Psoas muscle (tissue), 8 donors: ENCODE measurements around the gene FAM162B. TPM values are rescaled to one million over a fixed set of nuclear protein-coding genes. Genes with fewer than 3 reads are reported as not detected.
"Not testable (repeated sequence)": the region's sequence is repeated elsewhere in the genome, so short reads cannot be mapped to it uniquely, and the experiment has no call there.

ENCODE experiments used
- ATAC-seq, 4 donors: fragments of 200-7000 bp; cut with Tn5 transposase; one replicate each; pipeline ENCODE4 v1.9.1; 2020; ENCODE audit warnings: moderate library complexity in 3 of 4, mild to moderate bottlenecking in 2 of 4
- DNase-seq, 2 donors: peaks; one replicate each; pipeline ENCODE4 v3.0.0-alpha.2; 2020
- H3K27ac ChIP-seq: fragments of 200-600 bp; one replicate; pipeline ENCODE4 v1.8.0; 2022
- H3K27me3 ChIP-seq, 3 donors: fragments of 200-600 bp in 1 of 3; one replicate each; pipeline versions ENCODE4 v1.6.1 to v1.8.0; 2013 to 2022; ENCODE audit warnings: low read length in 2 of 3, mild to moderate bottlenecking in 2 of 3, moderate library complexity in 1 of 3; ENCODE audit not compliant: insufficient read depth in 3 of 3
- H3K36me3 ChIP-seq, 2 donors: fragments of 200-600 bp in 1 of 2; one replicate each; pipeline versions ENCODE4 v1.6.1 to v1.8.0; 2013 to 2022; ENCODE audit warnings: low read depth in 1 of 2, mild to moderate bottlenecking in 1 of 2, moderate library complexity in 1 of 2; ENCODE audit not compliant: insufficient read depth in 1 of 2
- H3K4me1 ChIP-seq: fragments of 200-600 bp; one replicate; pipeline ENCODE4 v1.8.0; 2022
- H3K4me3 ChIP-seq: fragments of 200-600 bp; one replicate; pipeline ENCODE4 v1.8.0; 2022; ENCODE audit warnings: mild to moderate bottlenecking
- H3K9me3 ChIP-seq: fragments of 200-600 bp; one replicate; pipeline ENCODE4 v1.8.0; 2022
- WGBS, 3 donors: extraction: QIAGEN DNeasy Blood & Tissue Kit; methylation state at CpG; one replicate each; pipeline versions ENCODE4 v1.1.6 to v1.1.7; 2013; 5-methylcytosine and 5-hydroxymethylcytosine counted together
- intact Hi-C, 2 donors: fragments of 100-400 bp; cut with DNase I; formaldehyde crosslinking; loops; one replicate each; pipeline versions ENCODE4 v1.11.0 to v1.14.2; 2022
- polyA plus RNA-seq, 3 donors: library from polyadenylated mRNA; stranded (reverse); fragments of 200-250 nt; gene quantifications; one replicate each; pipeline ENCODE4 v1.2.3, GENCODE V29; 2013
- total RNA-seq, 4 donors: library from RNA; stranded (reverse); fragmentation: NEBNext Ultra II Directional in 2 of 4; extraction: Animal tissue kit (Norgen Biotek cat#: 25700) in 2 of 4; gene quantifications; one replicate each; pipeline versions ENCODE4 v1.2.1 to v1.2.4, GENCODE V29; 2021 to 2023
- TF ChIP-seq, protein P1 (sequence below): fragments of 200-600 bp; IDR thresholded peaks from one replicate; pipeline ENCODE4 v1.8.0; 2022; ENCODE audit warnings: antibody characterized with exemption
- donor health status: healthy with polysubstance abuse.
- donor health status: DM: no; HTN: no; CAD: no; lungs with moderate emphysema.
- donor health status: Bipolar disorder and iron deficiency.
- donor health status: healthy.
- donor health status: DM: yes; HTN: yes; CAD: no.
- donor health status: DM: no; HTN: no; CAD: no.
- donor health status: DM: no; HTN: no; CAD: no.
- donor health status: DM: yes; HTN: yes; CAD: no.

Gene FAM162B
- total and polyA plus RNA-seq, 7 donors = 1.8 to 7.7 (median 2.8) TPM

DNA sequence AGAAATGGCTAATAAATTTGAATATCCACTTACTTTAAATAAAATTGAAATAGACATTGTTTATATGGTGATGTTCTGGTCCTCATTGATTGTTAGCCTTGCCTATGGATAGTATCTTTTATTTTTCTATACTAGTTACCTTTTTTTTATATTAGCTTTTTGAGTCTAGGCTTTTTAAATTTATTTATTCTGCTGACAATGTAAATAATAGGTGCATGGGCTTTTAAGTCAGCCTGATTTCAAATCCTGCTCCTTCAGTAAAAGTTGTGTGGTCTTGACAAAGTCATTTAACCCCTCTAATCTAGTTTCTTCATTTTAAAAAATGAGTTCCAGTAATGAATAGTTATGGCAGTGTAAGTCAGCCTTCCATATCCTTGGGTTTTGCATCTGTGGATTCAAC is 38.6 kb downstream of the FAM162B start:
- H3K36me3 ChIP-seq = peaks cover 0 to 90% of the 10 kb centered on the region in 2 donors
- H3K27ac ChIP-seq = no peak overlapping the region
- H3K4me1 ChIP-seq = no peaks in the 10 kb centered on the region
- intact Hi-C loops = no loop called here
- DNase-seq (no peak), ATAC-seq (no peak)
- TF ChIP-seq, protein P1, sequence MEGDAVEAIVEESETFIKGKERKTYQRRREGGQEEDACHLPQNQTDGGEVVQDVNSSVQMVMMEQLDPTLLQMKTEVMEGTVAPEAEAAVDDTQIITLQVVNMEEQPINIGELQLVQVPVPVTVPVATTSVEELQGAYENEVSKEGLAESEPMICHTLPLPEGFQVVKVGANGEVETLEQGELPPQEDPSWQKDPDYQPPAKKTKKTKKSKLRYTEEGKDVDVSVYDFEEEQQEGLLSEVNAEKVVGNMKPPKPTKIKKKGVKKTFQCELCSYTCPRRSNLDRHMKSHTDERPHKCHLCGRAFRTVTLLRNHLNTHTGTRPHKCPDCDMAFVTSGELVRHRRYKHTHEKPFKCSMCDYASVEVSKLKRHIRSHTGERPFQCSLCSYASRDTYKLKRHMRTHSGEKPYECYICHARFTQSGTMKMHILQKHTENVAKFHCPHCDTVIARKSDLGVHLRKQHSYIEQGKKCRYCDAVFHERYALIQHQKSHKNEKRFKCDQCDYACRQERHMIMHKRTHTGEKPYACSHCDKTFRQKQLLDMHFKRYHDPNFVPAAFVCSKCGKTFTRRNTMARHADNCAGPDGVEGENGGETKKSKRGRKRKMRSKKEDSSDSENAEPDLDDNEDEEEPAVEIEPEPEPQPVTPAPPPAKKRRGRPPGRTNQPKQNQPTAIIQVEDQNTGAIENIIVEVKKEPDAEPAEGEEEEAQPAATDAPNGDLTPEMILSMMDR = no peak
- H3K4me3 ChIP-seq = no peak overlapping the region
- H3K27me3 ChIP-seq = no peaks in the 10 kb centered on the region
- no peaks in the 10 kb centered on the region for H3K9me3 ChIP-seq

DNA sequence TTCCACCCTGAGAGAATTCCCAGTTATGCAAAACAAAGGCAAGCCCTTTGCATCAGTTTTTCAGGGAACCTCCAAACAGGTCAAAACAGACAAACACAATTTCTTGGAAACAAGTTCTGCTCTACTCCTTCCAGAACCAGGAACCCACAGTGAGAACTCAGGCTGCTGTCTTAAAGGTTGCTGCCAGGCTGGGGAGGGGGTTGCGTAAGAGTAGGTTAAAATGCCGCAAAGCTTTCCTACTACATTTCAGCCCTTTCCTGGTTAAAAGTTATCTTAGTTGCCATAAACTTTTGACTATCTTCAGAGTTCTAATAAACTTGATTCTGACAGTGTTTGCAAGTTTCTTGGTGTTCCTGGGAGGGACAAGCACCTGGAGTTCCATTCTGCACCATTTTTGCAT is 50.8 kb downstream of the FAM162B start:
- Histone ChIP-seq H3K4me3 (no peak overlapping the region), H3K27ac (no peak overlapping the region), H3K4me1 (no peaks in the 10 kb centered on the region), H3K36me3 (peaks cover 0 to 52% of the 10 kb centered on the region in 2 donors), H3K27me3 (no peaks in the 10 kb centered on the region), H3K9me3 (no peaks in the 10 kb centered on the region)
- WGBS, 3 donors = 94 to 100% (median 96%) methylated on average over 2 of the region's 2 CpGs
- TF ChIP-seq, protein P1 = no peak
- DNase-seq (no peak), ATAC-seq (no peak)
- intact Hi-C loops = no loop called here

DNA sequence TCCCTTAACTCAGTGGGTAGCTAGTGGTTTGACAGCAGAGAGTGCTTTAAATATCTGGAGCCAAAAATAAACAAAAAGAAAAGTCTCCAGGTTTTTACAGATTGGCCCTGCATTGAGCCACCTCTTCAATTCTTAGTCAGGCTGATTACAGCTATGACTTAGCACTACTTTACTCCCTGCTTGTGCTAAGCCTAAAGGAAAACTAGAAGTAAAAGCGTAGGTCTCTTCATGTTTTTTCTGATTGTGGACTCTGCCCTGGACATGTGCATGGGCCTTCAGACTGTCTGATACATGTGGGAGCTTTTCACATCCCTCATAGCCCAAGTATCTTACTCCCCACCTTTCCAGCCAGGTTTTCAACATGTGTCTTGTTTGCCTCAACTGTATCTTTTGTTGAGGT is 51.2 kb downstream of the FAM162B start:
- no peak overlapping the region for H3K27ac ChIP-seq
- no peaks in the 10 kb centered on the region for H3K9me3 ChIP-seq
- H3K4me1 ChIP-seq = no peaks in the 10 kb centered on the region
- TF ChIP-seq, protein P1 = no peak
- WGBS, 3 donors = 99 to 100% (median 100%) methylated on average over 1 of the region's 1 CpG
- peaks cover 0 to 47% of the 10 kb centered on the region in 2 donors for H3K36me3 ChIP-seq
- intact Hi-C loops = no loop called here
- no peak for ATAC-seq
- DNase-seq = no peak
- no peaks in the 10 kb centered on the region for H3K27me3 ChIP-seq
- no peak overlapping the region for H3K4me3 ChIP-seq

DNA sequence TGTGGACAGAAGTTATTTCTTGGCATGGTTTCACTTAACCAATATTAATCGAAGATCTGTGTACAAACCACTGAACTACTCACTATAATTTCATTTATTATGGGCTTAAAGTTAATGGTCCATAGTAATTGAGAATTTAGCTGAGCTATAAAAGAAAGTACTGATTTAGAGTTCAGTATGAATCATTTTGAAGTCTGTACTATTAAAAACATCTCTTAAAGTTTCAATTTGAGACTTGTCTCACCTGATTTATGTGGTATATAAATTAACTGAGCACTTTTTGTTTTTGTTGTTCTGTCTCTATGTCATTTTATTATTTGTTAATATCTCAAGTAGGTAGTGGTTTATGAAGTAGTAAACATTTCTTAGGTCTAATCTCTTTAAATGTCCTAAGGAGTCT is 59.6 kb downstream of the FAM162B start:
- WGBS, 3 donors = 32 to 51% (median 32%) methylated on average over 1 of the region's 1 CpG

DNA sequence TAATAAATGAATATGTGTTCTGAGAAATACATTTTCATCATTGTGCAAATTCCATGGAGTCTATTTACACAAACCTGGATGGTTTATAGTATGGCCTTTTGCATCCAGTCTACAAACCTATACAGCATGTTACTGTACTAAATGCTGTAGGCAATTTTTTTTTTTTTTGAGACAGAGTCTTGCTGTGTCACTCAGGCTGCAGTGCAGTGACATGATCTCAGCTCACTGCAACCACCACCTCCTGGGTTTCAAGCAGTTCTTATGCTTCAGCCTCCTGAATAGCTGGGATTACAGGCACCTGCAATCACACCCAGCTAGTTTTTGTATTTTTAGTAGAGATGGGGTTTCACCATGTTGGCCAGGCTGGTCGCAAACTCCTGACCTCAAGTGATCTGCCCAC is 61.6 kb downstream of the FAM162B start:
- DNase-seq, intact Hi-C loops, H3K27ac ChIP-seq, H3K4me1 ChIP-seq, H3K27me3 ChIP-seq, H3K9me3 ChIP-seq, H3K4me3 ChIP-seq: not testable (repeated sequence)
- ATAC-seq = peak in 3 of 4 donors; percentile 53 to 68 (median 57)
- H3K36me3 ChIP-seq = peaks cover 0 to 73% of the 10 kb centered on the region in 2 donors
- 39 to 60% (median 39%) methylated on average over 1 of the region's 1 CpG for WGBS, 3 donors

More for the DNA sequence above, 59.6 kb downstream of the FAM162B start:
- peaks cover 0 to 59% of the 10 kb centered on the region in 2 donors for H3K36me3 ChIP-seq
- intact Hi-C loops = no loop called here
- ATAC-seq (no peak), DNase-seq (no peak)
- no peak overlapping the region for H3K27ac ChIP-seq
- H3K4me1 ChIP-seq = peaks cover 8% of the 10 kb centered on the region
- no peaks in the 10 kb centered on the region for H3K27me3 ChIP-seq
- TF ChIP-seq, protein P1 = no peak
- H3K4me3 ChIP-seq = no peak overlapping the region
- H3K9me3 ChIP-seq = no peaks in the 10 kb centered on the region

Other genes with a start within 250 kb of the FAM162B start
- not detected for gene TRAPPC3L, start 220.0 kb downstream of the FAM162B start, total RNA-seq
- under 1 TPM; 0.03 to 0.16 (median 0.06) TPM for gene TRAPPC3L, start 220.0 kb downstream of the FAM162B start, polyA plus RNA-seq
- gene CALHM4, start 212.0 kb downstream of the FAM162B start, total RNA-seq = 1 to 10 TPM in 1 of 4 donors, under 1 TPM in 2, not detected in 1; 0.27 to 1.2 (median 0.34) TPM
- under 1 TPM in 2 of 3 donors, not detected in 1; 0.07 to 0.86 TPM for gene CALHM4, start 212.0 kb downstream of the FAM162B start, polyA plus RNA-seq
- gene RWDD1, start 194.2 kb downstream of the FAM162B start, total RNA-seq = 10 to 100 TPM; 49.5 to 71.4 (median 69.3) TPM
- gene RWDD1, start 194.2 kb downstream of the FAM162B start, polyA plus RNA-seq = 100 to 1,000 TPM in 1 of 3 donors, 10 to 100 TPM in 2; 72.0 to 153 (median 86.5) TPM
- gene RSPH4A, start 149.2 kb downstream of the FAM162B start, total RNA-seq = under 1 TPM in 3 of 4 donors, not detected in 1; 0.21 to 0.71 (median 0.38) TPM
- gene RSPH4A, start 149.2 kb downstream of the FAM162B start, polyA plus RNA-seq = under 1 TPM; 0.13 to 0.22 (median 0.14) TPM
- 1 to 10 TPM; 3.6 to 5.9 (median 4.6) TPM for gene ZUP1, start 97.0 kb downstream of the FAM162B start, total RNA-seq
- gene ZUP1, start 97.0 kb downstream of the FAM162B start, polyA plus RNA-seq = 1 to 10 TPM; 3.4 to 9.7 (median 4.6) TPM
- 10 to 100 TPM; 10.2 to 20.7 (median 13.8) TPM for gene KPNA5, start 84.5 kb downstream of the FAM162B start, total RNA-seq
- 10 to 100 TPM in 1 of 3 donors, 1 to 10 TPM in 2; 2.7 to 12.7 (median 6.3) TPM for gene KPNA5, start 84.5 kb downstream of the FAM162B start, polyA plus RNA-seq
- gene GPRC6A, start 63.4 kb upstream of the FAM162B start, total RNA-seq = not detected
- gene GPRC6A, start 63.4 kb upstream of the FAM162B start, polyA plus RNA-seq = not detected
- not detected for gene RFX6, start 111.5 kb upstream of the FAM162B start, total RNA-seq
- gene RFX6, start 111.5 kb upstream of the FAM162B start, polyA plus RNA-seq = not detected